GM23338 (cell line): ENCODE measurements around the gene MARCKS. TPM values are rescaled to one million over a fixed set of nuclear protein-coding genes. Genes with fewer than 3 reads are reported as not detected.

ENCODE experiments used
- ATAC-seq: fragments of 200-7000 bp; cut with Tn5 transposase; 3 replicates; pipeline ENCODE4 v1.9.1; 2020
- DNase-seq: peaks from one replicate; pipeline ENCODE4 v3.0.0-alpha.2; 2015; ENCODE audit warnings: low spot score
- H2AFZ ChIP-seq: fragments of 200-600 bp; sonication (generic); 2 replicates; pipeline ENCODE4 v1.8.0; 2016; ENCODE audit warnings: antibody characterized with exemption, mild to moderate bottlenecking, moderate library complexity
- H3F3A ChIP-seq: fragments of 200-600 bp; sonication (generic); replicated peaks from 2 replicates; pipeline ENCODE4 v1.8.0; 2017; ENCODE audit warnings: antibody characterized with exemption, mixed run types, low read depth
- H3K27ac ChIP-seq: fragments of 200-600 bp; sonication (generic); 2 replicates; pipeline ENCODE4 v1.6.1; 2016; ENCODE audit warnings: low read depth
- H3K27me3 ChIP-seq: fragments of 200-600 bp; sonication (generic); 2 replicates; pipeline ENCODE4 v1.8.0; 2016; ENCODE audit warnings: mild to moderate bottlenecking, mixed run types, moderate library complexity; ENCODE audit not compliant: insufficient read depth
- H3K36me3 ChIP-seq: fragments of 200-600 bp; sonication (generic); 2 replicates; pipeline ENCODE4 v1.8.0; 2016; ENCODE audit warnings: mild to moderate bottlenecking; ENCODE audit not compliant: insufficient read depth
- H3K4me1 ChIP-seq: fragments of 200-600 bp; sonication (generic); 2 replicates; pipeline ENCODE4 v1.8.0; 2016; ENCODE audit warnings: mild to moderate bottlenecking, moderate library complexity; ENCODE audit not compliant: insufficient read depth
- H3K4me2 ChIP-seq: fragments of 200-600 bp; sonication (generic); 2 replicates; pipeline ENCODE4 v1.7.1; 2017; ENCODE audit warnings: mixed run types
- H3K4me3 ChIP-seq: fragments of 200-600 bp; sonication (generic); 2 replicates; pipeline ENCODE4 v1.6.1; 2016; ENCODE audit warnings: mixed run types
- H3K79me2 ChIP-seq: fragments of 200-600 bp; sonication (generic); replicated peaks from 2 replicates; pipeline ENCODE4 v1.8.0; 2017; ENCODE audit warnings: mild to moderate bottlenecking; ENCODE audit not compliant: insufficient read depth
- H3K9me2 ChIP-seq: fragments of 200-600 bp; sonication (generic); 2 replicates; pipeline ENCODE4 v1.8.0; 2017; ENCODE audit not compliant: insufficient read depth
- H4K20me1 ChIP-seq: fragments of 200-600 bp; sonication (generic); replicated peaks from 2 replicates; pipeline ENCODE4 v1.8.0; 2017; ENCODE audit warnings: mild to moderate bottlenecking; ENCODE audit not compliant: insufficient read depth
- H3K27ac Mint-ChIP-seq: 2 replicates; pipeline ENCODE4 v1.8.0; 2020; ENCODE audit warnings: inconsistent platforms, mild to moderate bottlenecking, moderate library complexity, mixed read lengths
- H3K27me3 Mint-ChIP-seq: 3 replicates; pipeline ENCODE4 v1.8.0; 2022; ENCODE audit warnings: low read depth, mild to moderate bottlenecking, moderate library complexity, mixed read lengths, inconsistent platforms; ENCODE audit not compliant: insufficient read depth, poor library complexity
- H3K36me3 Mint-ChIP-seq: 3 replicates; pipeline ENCODE4 v1.8.0; 2021; ENCODE audit warnings: low read depth, mild to moderate bottlenecking, inconsistent platforms, moderate library complexity, mixed read lengths
- H3K4me1 Mint-ChIP-seq: 3 replicates; pipeline ENCODE4 v1.8.0; 2020; ENCODE audit warnings: mild to moderate bottlenecking, inconsistent platforms, mixed read lengths
- H3K4me3 Mint-ChIP-seq: 3 replicates; pipeline ENCODE4 v1.8.0; 2021; ENCODE audit warnings: moderate library complexity, mild to moderate bottlenecking, inconsistent platforms, mixed read lengths
- H3K9me3 Mint-ChIP-seq: 3 replicates; pipeline ENCODE4 v1.8.0; 2020; ENCODE audit warnings: moderate library complexity, mild to moderate bottlenecking, inconsistent platforms, mixed read lengths
- CREB1 ChIP-seq: fragments of 250-450 bp; sonication (Bioruptor Pico); IDR thresholded peaks from 2 replicates; pipeline ENCODE4 v1.5.0; 2020; ENCODE audit warnings: low read depth, mild to moderate bottlenecking, moderate library complexity
- EZH2 ChIP-seq: fragments of 200-600 bp; sonication (generic); IDR thresholded peaks from one replicate; pipeline ENCODE4 v1.8.0; 2017; ENCODE audit warnings: antibody characterized with exemption, mild to moderate bottlenecking, low read depth; ENCODE audit not compliant: unreplicated experiment
- EZH2phosphoT487 ChIP-seq: fragments of 200-600 bp; sonication (generic); IDR thresholded peaks from one replicate; pipeline ENCODE4 v1.8.1; 2018; ENCODE audit warnings: antibody characterized with exemption; ENCODE audit not compliant: unreplicated experiment
- JUNB ChIP-seq: IDR thresholded peaks from one replicate; pipeline ENCODE4 v1.6.1; 2016; ENCODE audit warnings: antibody characterized with exemption; ENCODE audit not compliant: unreplicated experiment
- NANOG ChIP-seq: IDR thresholded peaks from 2 replicates; pipeline ENCODE4 v1.6.1; 2016; ENCODE audit warnings: antibody characterized with exemption, borderline replicate concordance
- POLR2AphosphoS5 ChIP-seq: IDR thresholded peaks from 2 replicates; pipeline ENCODE4 v1.6.1; 2016; ENCODE audit warnings: antibody characterized with exemption, low read depth
- STAT1 ChIP-seq: IDR thresholded peaks from one replicate; pipeline ENCODE4 v1.6.1; 2016; ENCODE audit warnings: antibody characterized with exemption; ENCODE audit not compliant: unreplicated experiment
- ZNF114 ChIP-seq: fragments of 250-450 bp; sonication (Bioruptor Pico); IDR thresholded peaks from 2 replicates; pipeline ENCODE4 v1.5.0; 2020; ENCODE audit warnings: mild to moderate bottlenecking, moderate library complexity
- ZNF331 ChIP-seq: fragments of 250-450 bp; sonication (Bioruptor Pico); IDR thresholded peaks from 2 replicates; pipeline ENCODE4 v1.5.0; 2020; ENCODE audit warnings: low read depth, mild to moderate bottlenecking, moderate library complexity
- polyA plus RNA-seq: library from polyadenylated mRNA; unstranded; fragments of >200 nt; fragmentation: Nextera tagmentation; extraction: Ambion mirVana; gene quantifications from 2 replicates; pipeline ENCODE4 v1.2.1, GENCODE V29; 2016
- total RNA-seq: library from RNA; depleted of rRNA; stranded (reverse); fragments of >200 nt; shearing (Covaris generic); gene quantifications from 2 replicates; pipeline ENCODE4 v1.2.3, GENCODE V29; 2014
- TF ChIP-seq, protein P1 (sequence below), 2 experiments: fragments of 200-600 bp in 1 of 2; sonication (generic) in 1 of 2; conservative IDR thresholded peaks; 2 replicates each; pipeline versions ENCODE4 v1.5.1 to v1.6.1; 2016 to 2017; ENCODE audit warnings: antibody characterized with exemption in 2 of 2, low read depth in 2 of 2, mild to moderate bottlenecking in 2 of 2, moderate library complexity in 1 of 2
- TF ChIP-seq, protein P2 (sequence below): IDR thresholded peaks from one replicate; pipeline ENCODE4 v1.6.1; 2018; ENCODE audit warnings: antibody characterized with exemption; ENCODE audit not compliant: unreplicated experiment
- TF ChIP-seq, protein P3 (sequence below): IDR thresholded peaks from 2 replicates; pipeline ENCODE4 v1.6.1; 2016; ENCODE audit warnings: antibody characterized with exemption
- TF ChIP-seq, protein P4 (sequence below): fragments of 250-450 bp; sonication (Bioruptor Pico); IDR thresholded peaks from 2 replicates; pipeline ENCODE4 v1.5.0; 2020; ENCODE audit warnings: mild to moderate bottlenecking, moderate library complexity

Gene MARCKS
- total and polyA plus RNA-seq, 2 experiments from 2014 or later, result 71.5 to 85.9 TPM

DNA sequence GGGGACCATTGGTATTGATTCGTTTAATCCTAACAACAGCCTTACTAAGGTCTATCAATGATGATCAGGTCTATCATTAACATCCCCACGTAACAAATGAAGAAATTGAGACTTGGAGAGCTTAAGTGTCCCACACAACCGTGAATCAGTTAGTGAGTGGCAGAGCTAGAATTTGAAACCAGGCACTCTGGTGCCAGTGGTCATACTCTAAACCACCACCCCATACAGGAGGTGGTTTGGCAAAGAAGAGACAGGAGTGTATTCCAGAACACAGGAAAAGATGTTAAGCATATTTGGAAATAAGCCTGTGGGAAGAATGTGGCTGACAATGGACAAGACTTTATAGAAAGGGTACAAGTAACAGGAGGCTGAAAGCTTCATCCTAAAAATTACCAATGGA, 35.7 kb upstream of the MARCKS start:
- H3K4me1 ChIP-seq, result no peaks in the 10 kb centered on the region
- H3K79me2 ChIP-seq, result no peaks in the 10 kb centered on the region
- no peak for ATAC-seq
- Mint-ChIP-seq H3K27me3 (no peaks in the 10 kb centered on the region), H3K4me3 (no peak overlapping the region), H3K9me3 (no peaks in the 10 kb centered on the region), H3K4me1 (no peaks in the 10 kb centered on the region), H3K27ac (no peak overlapping the region), H3K36me3 (no peaks in the 10 kb centered on the region)
- no peak overlapping the region for H3K27ac ChIP-seq
- H3K36me3 ChIP-seq, result no peaks in the 10 kb centered on the region
- TF ChIP-seq NANOG (no peak), JUNB (no peak), EZH2phosphoT487 (no peak), POLR2AphosphoS5 (no peak), EZH2 (no peak), ZNF114 (CRISPR knock-in tag) (no peak), STAT1 (no peak), CREB1 (CRISPR knock-in tag) (no peak), ZNF331 (CRISPR knock-in tag) (no peak)
- TF ChIP-seq, protein P1, sequence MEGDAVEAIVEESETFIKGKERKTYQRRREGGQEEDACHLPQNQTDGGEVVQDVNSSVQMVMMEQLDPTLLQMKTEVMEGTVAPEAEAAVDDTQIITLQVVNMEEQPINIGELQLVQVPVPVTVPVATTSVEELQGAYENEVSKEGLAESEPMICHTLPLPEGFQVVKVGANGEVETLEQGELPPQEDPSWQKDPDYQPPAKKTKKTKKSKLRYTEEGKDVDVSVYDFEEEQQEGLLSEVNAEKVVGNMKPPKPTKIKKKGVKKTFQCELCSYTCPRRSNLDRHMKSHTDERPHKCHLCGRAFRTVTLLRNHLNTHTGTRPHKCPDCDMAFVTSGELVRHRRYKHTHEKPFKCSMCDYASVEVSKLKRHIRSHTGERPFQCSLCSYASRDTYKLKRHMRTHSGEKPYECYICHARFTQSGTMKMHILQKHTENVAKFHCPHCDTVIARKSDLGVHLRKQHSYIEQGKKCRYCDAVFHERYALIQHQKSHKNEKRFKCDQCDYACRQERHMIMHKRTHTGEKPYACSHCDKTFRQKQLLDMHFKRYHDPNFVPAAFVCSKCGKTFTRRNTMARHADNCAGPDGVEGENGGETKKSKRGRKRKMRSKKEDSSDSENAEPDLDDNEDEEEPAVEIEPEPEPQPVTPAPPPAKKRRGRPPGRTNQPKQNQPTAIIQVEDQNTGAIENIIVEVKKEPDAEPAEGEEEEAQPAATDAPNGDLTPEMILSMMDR (conservative IDR thresholded peaks at IDR 0.05; ENCODE audit: low read depth in 2 of 2), result no peak
- TF ChIP-seq, protein P2, sequence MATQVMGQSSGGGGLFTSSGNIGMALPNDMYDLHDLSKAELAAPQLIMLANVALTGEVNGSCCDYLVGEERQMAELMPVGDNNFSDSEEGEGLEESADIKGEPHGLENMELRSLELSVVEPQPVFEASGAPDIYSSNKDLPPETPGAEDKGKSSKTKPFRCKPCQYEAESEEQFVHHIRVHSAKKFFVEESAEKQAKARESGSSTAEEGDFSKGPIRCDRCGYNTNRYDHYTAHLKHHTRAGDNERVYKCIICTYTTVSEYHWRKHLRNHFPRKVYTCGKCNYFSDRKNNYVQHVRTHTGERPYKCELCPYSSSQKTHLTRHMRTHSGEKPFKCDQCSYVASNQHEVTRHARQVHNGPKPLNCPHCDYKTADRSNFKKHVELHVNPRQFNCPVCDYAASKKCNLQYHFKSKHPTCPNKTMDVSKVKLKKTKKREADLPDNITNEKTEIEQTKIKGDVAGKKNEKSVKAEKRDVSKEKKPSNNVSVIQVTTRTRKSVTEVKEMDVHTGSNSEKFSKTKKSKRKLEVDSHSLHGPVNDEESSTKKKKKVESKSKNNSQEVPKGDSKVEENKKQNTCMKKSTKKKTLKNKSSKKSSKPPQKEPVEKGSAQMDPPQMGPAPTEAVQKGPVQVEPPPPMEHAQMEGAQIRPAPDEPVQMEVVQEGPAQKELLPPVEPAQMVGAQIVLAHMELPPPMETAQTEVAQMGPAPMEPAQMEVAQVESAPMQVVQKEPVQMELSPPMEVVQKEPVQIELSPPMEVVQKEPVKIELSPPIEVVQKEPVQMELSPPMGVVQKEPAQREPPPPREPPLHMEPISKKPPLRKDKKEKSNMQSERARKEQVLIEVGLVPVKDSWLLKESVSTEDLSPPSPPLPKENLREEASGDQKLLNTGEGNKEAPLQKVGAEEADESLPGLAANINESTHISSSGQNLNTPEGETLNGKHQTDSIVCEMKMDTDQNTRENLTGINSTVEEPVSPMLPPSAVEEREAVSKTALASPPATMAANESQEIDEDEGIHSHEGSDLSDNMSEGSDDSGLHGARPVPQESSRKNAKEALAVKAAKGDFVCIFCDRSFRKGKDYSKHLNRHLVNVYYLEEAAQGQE, result no peak
- TF ChIP-seq, protein P3, sequence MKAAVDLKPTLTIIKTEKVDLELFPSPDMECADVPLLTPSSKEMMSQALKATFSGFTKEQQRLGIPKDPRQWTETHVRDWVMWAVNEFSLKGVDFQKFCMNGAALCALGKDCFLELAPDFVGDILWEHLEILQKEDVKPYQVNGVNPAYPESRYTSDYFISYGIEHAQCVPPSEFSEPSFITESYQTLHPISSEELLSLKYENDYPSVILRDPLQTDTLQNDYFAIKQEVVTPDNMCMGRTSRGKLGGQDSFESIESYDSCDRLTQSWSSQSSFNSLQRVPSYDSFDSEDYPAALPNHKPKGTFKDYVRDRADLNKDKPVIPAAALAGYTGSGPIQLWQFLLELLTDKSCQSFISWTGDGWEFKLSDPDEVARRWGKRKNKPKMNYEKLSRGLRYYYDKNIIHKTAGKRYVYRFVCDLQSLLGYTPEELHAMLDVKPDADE, result no peak
- TF ChIP-seq, protein P4, sequence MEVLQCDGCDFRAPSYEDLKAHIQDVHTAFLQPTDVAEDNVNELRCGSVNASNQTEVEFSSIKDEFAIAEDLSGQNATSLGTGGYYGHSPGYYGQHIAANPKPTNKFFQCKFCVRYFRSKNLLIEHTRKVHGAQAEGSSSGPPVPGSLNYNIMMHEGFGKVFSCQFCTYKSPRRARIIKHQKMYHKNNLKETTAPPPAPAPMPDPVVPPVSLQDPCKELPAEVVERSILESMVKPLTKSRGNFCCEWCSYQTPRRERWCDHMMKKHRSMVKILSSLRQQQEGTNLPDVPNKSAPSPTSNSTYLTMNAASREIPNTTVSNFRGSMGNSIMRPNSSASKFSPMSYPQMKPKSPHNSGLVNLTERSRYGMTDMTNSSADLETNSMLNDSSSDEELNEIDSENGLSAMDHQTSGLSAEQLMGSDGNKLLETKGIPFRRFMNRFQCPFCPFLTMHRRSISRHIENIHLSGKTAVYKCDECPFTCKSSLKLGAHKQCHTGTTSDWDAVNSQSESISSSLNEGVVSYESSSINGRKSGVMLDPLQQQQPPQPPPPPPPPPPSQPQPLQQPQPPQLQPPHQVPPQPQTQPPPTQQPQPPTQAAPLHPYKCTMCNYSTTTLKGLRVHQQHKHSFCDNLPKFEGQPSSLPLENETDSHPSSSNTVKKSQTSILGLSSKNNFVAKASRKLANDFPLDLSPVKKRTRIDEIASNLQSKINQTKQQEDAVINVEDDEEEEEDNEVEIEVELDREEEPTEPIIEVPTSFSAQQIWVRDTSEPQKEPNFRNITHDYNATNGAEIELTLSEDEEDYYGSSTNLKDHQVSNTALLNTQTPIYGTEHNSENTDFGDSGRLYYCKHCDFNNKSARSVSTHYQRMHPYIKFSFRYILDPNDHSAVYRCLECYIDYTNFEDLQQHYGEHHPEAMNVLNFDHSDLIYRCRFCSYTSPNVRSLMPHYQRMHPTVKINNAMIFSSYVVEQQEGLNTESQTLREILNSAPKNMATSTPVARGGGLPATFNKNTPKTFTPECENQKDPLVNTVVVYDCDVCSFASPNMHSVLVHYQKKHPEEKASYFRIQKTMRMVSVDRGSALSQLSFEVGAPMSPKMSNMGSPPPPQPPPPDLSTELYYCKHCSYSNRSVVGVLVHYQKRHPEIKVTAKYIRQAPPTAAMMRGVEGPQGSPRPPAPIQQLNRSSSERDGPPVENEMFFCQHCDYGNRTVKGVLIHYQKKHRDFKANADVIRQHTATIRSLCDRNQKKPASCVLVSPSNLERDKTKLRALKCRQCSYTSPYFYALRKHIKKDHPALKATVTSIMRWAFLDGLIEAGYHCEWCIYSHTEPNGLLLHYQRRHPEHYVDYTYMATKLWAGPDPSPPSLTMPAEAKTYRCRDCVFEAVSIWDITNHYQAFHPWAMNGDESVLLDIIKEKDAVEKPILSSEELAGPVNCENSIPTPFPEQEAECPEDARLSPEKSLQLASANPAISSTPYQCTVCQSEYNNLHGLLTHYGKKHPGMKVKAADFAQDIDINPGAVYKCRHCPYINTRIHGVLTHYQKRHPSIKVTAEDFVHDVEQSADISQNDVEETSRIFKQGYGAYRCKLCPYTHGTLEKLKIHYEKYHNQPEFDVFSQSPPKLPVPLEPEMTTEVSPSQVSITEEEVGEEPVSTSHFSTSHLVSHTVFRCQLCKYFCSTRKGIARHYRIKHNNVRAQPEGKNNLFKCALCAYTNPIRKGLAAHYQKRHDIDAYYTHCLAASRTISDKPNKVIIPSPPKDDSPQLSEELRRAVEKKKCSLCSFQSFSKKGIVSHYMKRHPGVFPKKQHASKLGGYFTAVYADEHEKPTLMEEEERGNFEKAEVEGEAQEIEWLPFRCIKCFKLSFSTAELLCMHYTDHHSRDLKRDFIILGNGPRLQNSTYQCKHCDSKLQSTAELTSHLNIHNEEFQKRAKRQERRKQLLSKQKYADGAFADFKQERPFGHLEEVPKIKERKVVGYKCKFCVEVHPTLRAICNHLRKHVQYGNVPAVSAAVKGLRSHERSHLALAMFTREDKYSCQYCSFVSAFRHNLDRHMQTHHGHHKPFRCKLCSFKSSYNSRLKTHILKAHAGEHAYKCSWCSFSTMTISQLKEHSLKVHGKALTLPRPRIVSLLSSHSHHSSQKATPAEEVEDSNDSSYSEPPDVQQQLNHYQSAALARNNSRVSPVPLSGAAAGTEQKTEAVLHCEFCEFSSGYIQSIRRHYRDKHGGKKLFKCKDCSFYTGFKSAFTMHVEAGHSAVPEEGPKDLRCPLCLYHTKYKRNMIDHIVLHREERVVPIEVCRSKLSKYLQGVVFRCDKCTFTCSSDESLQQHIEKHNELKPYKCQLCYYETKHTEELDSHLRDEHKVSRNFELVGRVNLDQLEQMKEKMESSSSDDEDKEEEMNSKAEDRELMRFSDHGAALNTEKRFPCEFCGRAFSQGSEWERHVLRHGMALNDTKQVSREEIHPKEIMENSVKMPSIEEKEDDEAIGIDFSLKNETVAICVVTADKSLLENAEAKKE (CRISPR knock-in tag), result no peak
- H4K20me1 ChIP-seq, result no peaks in the 10 kb centered on the region
- H3K4me3 ChIP-seq, result no peak overlapping the region
- no peak for DNase-seq
- no peak overlapping the region for H3K4me2 ChIP-seq
- H2AFZ ChIP-seq, result no peak overlapping the region
- H3F3A ChIP-seq, result no peaks in the 10 kb centered on the region
- no peaks in the 10 kb centered on the region for H3K9me2 ChIP-seq
- H3K27me3 ChIP-seq, result 0 out of 2 replicates have a peak, but pooled peaks cover 4% of the 10 kb centered on the region
